Measurements from ENCODE around the gene TTC34.

TTC34 gene

GRCh38 chr1:2801535-2802291 lies at the start of gene TTC34:
TSS of gene TTC34 (minus strand) at chr1:2801693. CDS start at chr1:2800827, 866 bp downstream.
- no peak within 1 kb of the TSS for H3K4me3 ChIP-seq (ENCODE audit: low read depth in 1 of 2, low read length in 2 of 2)
- no peaks in the 10 kb centered on the region for H3K9me3 ChIP-seq (ENCODE audit: control insufficient read depth in 1 of 2, low read length in 2 of 2)
- no peak within 1 kb of the TSS for H3K27ac ChIP-seq (ENCODE audit: low read depth, low read length)
- no peak within 1 kb of the TSS for H3K9ac ChIP-seq (ENCODE audit: low read depth in 1 of 2, low read length in 2 of 2)
- H3K27me3 ChIP-seq (ENCODE audit: control insufficient read depth in 1 of 2, insufficient read depth in 2 of 2, low read length in 2 of 2), result peaks cover 6 to 9% of the 10 kb centered on the region in 2 donors
- no peaks in the 10 kb centered on the region for H3K36me3 ChIP-seq (ENCODE audit: control insufficient read depth in 1 of 2, insufficient read depth in 2 of 2, low read length in 2 of 2)
- no peaks in the 10 kb centered on the region for H3K4me1 ChIP-seq (ENCODE audit: control insufficient read depth in 1 of 2, insufficient read depth in 2 of 2, low read length in 2 of 2)

GRCh38 chr1:2850502-2850901 lies 49.0 kb upstream of the TTC34 start:
- no peaks in the 10 kb centered on the region for H3K9me3 ChIP-seq (ENCODE audit: control insufficient read depth in 1 of 2, low read length in 2 of 2)
- no peak overlapping the region for H3K4me3 ChIP-seq (ENCODE audit: low read depth in 1 of 2, low read length in 2 of 2)
- peaks cover 0 to 9% of the 10 kb centered on the region in 2 donors for H3K27me3 ChIP-seq (ENCODE audit: control insufficient read depth in 1 of 2, insufficient read depth in 2 of 2, low read length in 2 of 2)
- no peak overlapping the region for H3K27ac ChIP-seq (ENCODE audit: low read depth, low read length)
- H3K36me3 ChIP-seq (ENCODE audit: control insufficient read depth in 1 of 2, insufficient read depth in 2 of 2, low read length in 2 of 2), result no peaks in the 10 kb centered on the region
- H3K9ac ChIP-seq (ENCODE audit: low read depth in 1 of 2, low read length in 2 of 2), result no peak overlapping the region
- H3K4me1 ChIP-seq (ENCODE audit: control insufficient read depth in 1 of 2, insufficient read depth in 2 of 2, low read length in 2 of 2), result no peaks in the 10 kb centered on the region

DNA sequence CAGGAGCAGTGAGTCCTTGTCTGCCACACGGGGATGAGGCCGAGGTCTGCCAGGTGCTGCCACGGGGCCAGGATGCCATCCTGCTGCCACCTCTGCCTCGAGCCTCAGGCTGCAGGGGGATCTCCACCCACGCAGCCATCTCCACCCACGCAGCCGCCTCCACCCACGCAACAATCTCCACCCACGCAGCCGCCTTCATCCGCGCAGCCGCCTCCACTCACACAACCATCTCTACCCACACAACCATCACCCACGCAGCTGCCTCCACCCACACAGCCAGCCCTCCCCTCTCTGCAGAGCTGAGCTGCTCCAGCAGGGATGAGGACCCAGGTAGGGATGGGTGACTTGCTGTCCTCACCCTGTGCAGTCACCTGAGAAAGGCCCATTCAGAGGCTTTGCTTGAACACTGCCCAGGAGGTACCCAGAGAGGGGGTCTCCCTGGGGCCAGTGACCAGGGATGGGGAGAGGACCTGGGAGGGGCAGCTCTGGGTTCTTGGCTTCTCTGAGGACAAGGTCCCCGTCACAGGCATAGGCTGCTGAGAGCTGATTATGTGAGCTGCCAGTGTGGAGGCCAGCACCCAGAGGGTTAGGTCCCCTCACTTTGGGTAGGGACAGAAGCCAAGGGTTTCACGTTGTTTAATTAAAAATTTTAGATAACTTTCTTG lies 46.6 kb upstream of the TTC34 start:
- Histone ChIP-seq H3K9ac (ENCODE audit: low read depth in 1 of 2, low read length in 2 of 2) (no peak overlapping the region), H3K36me3 (ENCODE audit: control insufficient read depth in 1 of 2, insufficient read depth in 2 of 2, low read length in 2 of 2) (no peaks in the 10 kb centered on the region), H3K4me1 (ENCODE audit: control insufficient read depth in 1 of 2, insufficient read depth in 2 of 2, low read length in 2 of 2) (no peaks in the 10 kb centered on the region), H3K27me3 (ENCODE audit: control insufficient read depth in 1 of 2, insufficient read depth in 2 of 2, low read length in 2 of 2) (peaks cover 0 to 6% of the 10 kb centered on the region in 2 donors), H3K4me3 (ENCODE audit: low read depth in 1 of 2, low read length in 2 of 2) (no peak overlapping the region), H3K9me3 (ENCODE audit: control insufficient read depth in 1 of 2, low read length in 2 of 2) (no peaks in the 10 kb centered on the region), H3K27ac (ENCODE audit: low read depth, low read length) (no peak overlapping the region)

GRCh38 chr1:2847086-2847985 lies 45.8 kb upstream of the TTC34 start:
- Histone ChIP-seq H3K4me1 (ENCODE audit: control insufficient read depth in 1 of 2, insufficient read depth in 2 of 2, low read length in 2 of 2) (no peaks in the 10 kb centered on the region), H3K36me3 (ENCODE audit: control insufficient read depth in 1 of 2, insufficient read depth in 2 of 2, low read length in 2 of 2) (no peaks in the 10 kb centered on the region), H3K27ac (ENCODE audit: low read depth, low read length) (no peak overlapping the region), H3K9ac (ENCODE audit: low read depth in 1 of 2, low read length in 2 of 2) (no peak overlapping the region), H3K4me3 (ENCODE audit: low read depth in 1 of 2, low read length in 2 of 2) (no peak overlapping the region), H3K27me3 (ENCODE audit: control insufficient read depth in 1 of 2, insufficient read depth in 2 of 2, low read length in 2 of 2) (peaks cover 0 to 6% of the 10 kb centered on the region in 2 donors), H3K9me3 (ENCODE audit: control insufficient read depth in 1 of 2, low read length in 2 of 2) (no peaks in the 10 kb centered on the region)

DNA sequence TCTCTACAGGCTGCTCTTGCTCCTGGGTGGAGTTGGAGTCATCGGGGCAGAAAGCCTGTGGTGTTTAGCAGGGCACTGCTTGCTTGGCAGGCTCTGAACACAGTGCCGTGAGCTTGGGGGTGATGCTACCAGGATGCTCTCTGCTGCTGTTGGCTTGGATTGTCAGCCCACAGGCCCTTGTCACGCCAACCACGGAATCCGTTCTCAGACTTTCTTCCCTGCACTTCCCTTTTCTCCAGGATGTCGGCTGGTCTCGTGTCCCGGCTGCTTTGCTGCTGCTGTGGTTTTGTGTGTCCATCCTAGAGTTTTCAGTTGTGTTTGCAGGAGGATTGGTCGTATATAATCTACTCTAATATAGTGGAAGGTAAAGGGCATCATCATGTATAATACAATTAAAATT lies 44.4 kb upstream of the TTC34 start:
- H3K4me1 ChIP-seq (ENCODE audit: control insufficient read depth in 1 of 2, insufficient read depth in 2 of 2, low read length in 2 of 2), result no peaks in the 10 kb centered on the region
- H3K9me3 ChIP-seq (ENCODE audit: control insufficient read depth in 1 of 2, low read length in 2 of 2), result no peaks in the 10 kb centered on the region
- peaks cover 0 to 9% of the 10 kb centered on the region in 2 donors for H3K27me3 ChIP-seq (ENCODE audit: control insufficient read depth in 1 of 2, insufficient read depth in 2 of 2, low read length in 2 of 2)
- no peak overlapping the region for H3K9ac ChIP-seq (ENCODE audit: low read depth in 1 of 2, low read length in 2 of 2)
- H3K4me3 ChIP-seq (ENCODE audit: low read depth in 1 of 2, low read length in 2 of 2), result no peak overlapping the region
- H3K36me3 ChIP-seq (ENCODE audit: control insufficient read depth in 1 of 2, insufficient read depth in 2 of 2, low read length in 2 of 2), result no peaks in the 10 kb centered on the region
- no peak overlapping the region for H3K27ac ChIP-seq (ENCODE audit: low read depth, low read length)

GRCh38 chr1:2840036-2840809 lies 38.7 kb upstream of the TTC34 start:
- no peak overlapping the region for H3K9ac ChIP-seq (ENCODE audit: low read depth in 1 of 2, low read length in 2 of 2)
- H3K9me3 ChIP-seq (ENCODE audit: control insufficient read depth in 1 of 2, low read length in 2 of 2), result no peaks in the 10 kb centered on the region
- no peaks in the 10 kb centered on the region for H3K36me3 ChIP-seq (ENCODE audit: control insufficient read depth in 1 of 2, insufficient read depth in 2 of 2, low read length in 2 of 2)
- H3K4me1 ChIP-seq (ENCODE audit: control insufficient read depth in 1 of 2, insufficient read depth in 2 of 2, low read length in 2 of 2), result no peaks in the 10 kb centered on the region
- no peak overlapping the region for H3K27ac ChIP-seq (ENCODE audit: low read depth, low read length)
- H3K27me3 ChIP-seq (ENCODE audit: control insufficient read depth in 1 of 2, insufficient read depth in 2 of 2, low read length in 2 of 2), result peaks cover 0 to 2% of the 10 kb centered on the region in 2 donors
- H3K4me3 ChIP-seq (ENCODE audit: low read depth in 1 of 2, low read length in 2 of 2), result no peak overlapping the region

GRCh38 chr1:2837823-2838222 lies 36.3 kb upstream of the TTC34 start:
- H3K27me3 ChIP-seq (ENCODE audit: control insufficient read depth in 1 of 2, insufficient read depth in 2 of 2, low read length in 2 of 2), result peaks cover 0 to 2% of the 10 kb centered on the region in 2 donors
- H3K27ac ChIP-seq (ENCODE audit: low read depth, low read length), result no peak overlapping the region
- no peaks in the 10 kb centered on the region for H3K4me1 ChIP-seq (ENCODE audit: control insufficient read depth in 1 of 2, insufficient read depth in 2 of 2, low read length in 2 of 2)
- no peak overlapping the region for H3K9ac ChIP-seq (ENCODE audit: low read depth in 1 of 2, low read length in 2 of 2)
- no peaks in the 10 kb centered on the region for H3K9me3 ChIP-seq (ENCODE audit: control insufficient read depth in 1 of 2, low read length in 2 of 2)
- no peak overlapping the region for H3K4me3 ChIP-seq (ENCODE audit: low read depth in 1 of 2, low read length in 2 of 2)
- no peaks in the 10 kb centered on the region for H3K36me3 ChIP-seq (ENCODE audit: control insufficient read depth in 1 of 2, insufficient read depth in 2 of 2, low read length in 2 of 2)

DNA sequence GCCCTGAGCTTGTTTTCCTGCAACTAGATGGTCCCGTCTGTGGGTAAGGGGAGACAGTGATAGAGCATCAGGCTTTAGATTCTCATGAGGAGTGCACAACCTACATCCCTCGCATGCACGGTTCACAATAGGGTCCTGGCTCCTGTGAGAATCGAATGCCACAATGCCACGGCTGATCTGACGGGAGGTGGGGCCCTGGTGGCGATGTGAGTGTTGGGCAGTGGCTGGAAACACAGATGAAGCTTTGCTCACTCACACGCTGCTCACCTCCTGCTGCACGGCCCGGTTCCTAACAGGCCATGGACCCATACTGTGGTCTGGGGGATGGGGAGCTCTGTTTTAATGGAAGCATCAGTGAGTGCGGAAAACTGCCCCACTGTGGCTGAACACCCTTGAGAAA lies 35.8 kb upstream of the TTC34 start:
- H3K27ac ChIP-seq (ENCODE audit: low read depth, low read length), result no peak overlapping the region
- H3K4me1 ChIP-seq (ENCODE audit: control insufficient read depth in 1 of 2, insufficient read depth in 2 of 2, low read length in 2 of 2), result no peaks in the 10 kb centered on the region
- H3K9ac ChIP-seq (ENCODE audit: low read depth in 1 of 2, low read length in 2 of 2), result no peak overlapping the region
- H3K27me3 ChIP-seq (ENCODE audit: control insufficient read depth in 1 of 2, insufficient read depth in 2 of 2, low read length in 2 of 2), result peaks cover 0 to 2% of the 10 kb centered on the region in 2 donors
- no peak overlapping the region for H3K4me3 ChIP-seq (ENCODE audit: low read depth in 1 of 2, low read length in 2 of 2)
- H3K9me3 ChIP-seq (ENCODE audit: control insufficient read depth in 1 of 2, low read length in 2 of 2), result no peaks in the 10 kb centered on the region
- H3K36me3 ChIP-seq (ENCODE audit: control insufficient read depth in 1 of 2, insufficient read depth in 2 of 2, low read length in 2 of 2), result no peaks in the 10 kb centered on the region

DNA sequence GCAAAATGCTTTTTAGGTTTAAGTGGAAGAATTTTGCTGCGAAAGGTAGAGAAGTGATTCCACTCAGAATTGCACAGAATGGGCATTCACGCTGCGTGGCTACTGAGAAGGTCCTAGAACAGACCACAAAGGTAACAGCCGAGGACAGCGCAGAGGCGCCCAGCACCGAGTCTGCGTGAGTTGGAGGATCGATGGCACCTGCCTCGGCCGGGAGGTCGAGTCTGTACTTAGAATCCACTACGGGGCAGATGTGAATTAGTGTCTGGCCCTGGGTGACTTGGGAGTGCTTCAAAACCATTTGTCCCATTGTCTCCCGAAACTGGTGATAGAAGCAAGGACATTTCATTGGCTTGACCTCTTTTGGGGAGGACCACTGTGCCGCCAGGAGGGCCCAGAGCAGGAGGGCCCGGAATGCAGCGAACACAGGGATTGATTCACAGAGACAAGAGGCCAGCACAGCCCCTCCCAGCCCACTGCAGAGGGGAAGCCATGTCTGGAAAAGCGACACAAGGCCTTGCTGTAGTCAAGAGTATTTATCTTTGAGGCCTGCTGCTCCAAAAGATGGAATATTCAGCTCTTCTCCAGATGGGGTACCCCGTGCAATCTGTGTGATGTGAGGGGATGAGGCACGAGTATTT lies 35.0 kb upstream of the TTC34 start:
- no peaks in the 10 kb centered on the region for H3K9me3 ChIP-seq (ENCODE audit: control insufficient read depth in 1 of 2, low read length in 2 of 2)
- H3K36me3 ChIP-seq (ENCODE audit: control insufficient read depth in 1 of 2, insufficient read depth in 2 of 2, low read length in 2 of 2), result no peaks in the 10 kb centered on the region
- H3K9ac ChIP-seq (ENCODE audit: low read depth in 1 of 2, low read length in 2 of 2), result no peak overlapping the region
- H3K4me1 ChIP-seq (ENCODE audit: control insufficient read depth in 1 of 2, insufficient read depth in 2 of 2, low read length in 2 of 2), result no peaks in the 10 kb centered on the region
- no peak overlapping the region for H3K27ac ChIP-seq (ENCODE audit: low read depth, low read length)
- H3K4me3 ChIP-seq (ENCODE audit: low read depth in 1 of 2, low read length in 2 of 2), result no peak overlapping the region
- H3K27me3 ChIP-seq (ENCODE audit: control insufficient read depth in 1 of 2, insufficient read depth in 2 of 2, low read length in 2 of 2), result peaks cover 0 to 2% of the 10 kb centered on the region in 2 donors

Measured in duodenal mucosa (tissue), 2 donors.